HUES64 (cell line): ENCODE measurements around the gene SYT11.
"Not testable (repeated sequence)": the region's sequence is repeated elsewhere in the genome, so short reads cannot be mapped to it uniquely, and the experiment has no call there.

ENCODE experiments used
- H3K27ac ChIP-seq: 2 replicates; pipeline ENCODE4 v1.7.0; 2013; ENCODE audit warnings: low read depth, low read length, inconsistent platforms
- H3K27me3 ChIP-seq: 2 replicates; pipeline ENCODE4 v1.6.1; 2013; ENCODE audit warnings: mild to moderate bottlenecking, low read length; ENCODE audit not compliant: insufficient read depth
- H3K36me3 ChIP-seq: 2 replicates; pipeline ENCODE4 v1.6.1; 2013; ENCODE audit warnings: mild to moderate bottlenecking, low read length; ENCODE audit not compliant: insufficient read depth
- H3K4me1 ChIP-seq: 2 replicates; pipeline ENCODE4 v1.6.1; 2013; ENCODE audit warnings: mild to moderate bottlenecking, low read length, moderate library complexity; ENCODE audit not compliant: insufficient read depth
- H3K4me3 ChIP-seq: 2 replicates; pipeline ENCODE4 v1.5.1; 2013; ENCODE audit warnings: mild to moderate bottlenecking, low read length, moderate library complexity
- H3K9ac ChIP-seq: 2 replicates; pipeline ENCODE4 v1.6.1; 2013; ENCODE audit warnings: mild to moderate bottlenecking, low read depth, low read length
- H3K9me3 ChIP-seq: 2 replicates; pipeline ENCODE4 v1.6.1; 2013; ENCODE audit warnings: low read depth, low read length; ENCODE audit not compliant: insufficient read depth
- WGBS: fragments of 150-250, 120-280 bp; methylation state at CpG from one replicate; pipeline ENCODE4 v1.1.7; 2013; ENCODE audit warnings: missing lambda C conversion rate; 5-methylcytosine and 5-hydroxymethylcytosine counted together

The SYT11 gene

DNA sequence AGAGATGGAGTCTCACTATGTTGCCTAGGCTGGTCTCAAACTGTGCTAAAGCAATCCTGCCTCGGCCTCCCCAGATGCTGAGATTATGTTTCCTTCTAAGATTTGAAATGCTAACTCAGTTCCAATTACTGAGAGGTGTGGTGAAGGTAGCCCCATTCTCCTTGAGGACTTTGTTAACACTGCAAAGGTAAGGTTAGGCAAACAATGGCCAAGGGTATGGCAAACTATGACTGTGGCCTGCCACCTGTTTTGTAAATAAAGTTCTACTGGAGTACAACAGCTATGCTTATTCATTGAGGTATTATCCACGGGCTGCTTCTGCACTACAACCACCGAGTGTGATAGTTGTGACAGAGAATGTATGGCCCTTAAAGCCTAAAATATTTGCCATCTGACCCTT lies 61.4 kb downstream of the SYT11 start:
- H3K4me3 ChIP-seq, result no peak overlapping the region
- WGBS, result 95% methylated on average over 3 of the region's 3 CpGs
- no peak overlapping the region for H3K27ac ChIP-seq
- peaks cover 96% of the 10 kb centered on the region for H3K36me3 ChIP-seq
- no peaks in the 10 kb centered on the region for H3K4me1 ChIP-seq
- H3K9ac ChIP-seq, result no peak overlapping the region
- H3K9me3 ChIP-seq, result no peaks in the 10 kb centered on the region
- H3K27me3 ChIP-seq, result no peaks in the 10 kb centered on the region

DNA sequence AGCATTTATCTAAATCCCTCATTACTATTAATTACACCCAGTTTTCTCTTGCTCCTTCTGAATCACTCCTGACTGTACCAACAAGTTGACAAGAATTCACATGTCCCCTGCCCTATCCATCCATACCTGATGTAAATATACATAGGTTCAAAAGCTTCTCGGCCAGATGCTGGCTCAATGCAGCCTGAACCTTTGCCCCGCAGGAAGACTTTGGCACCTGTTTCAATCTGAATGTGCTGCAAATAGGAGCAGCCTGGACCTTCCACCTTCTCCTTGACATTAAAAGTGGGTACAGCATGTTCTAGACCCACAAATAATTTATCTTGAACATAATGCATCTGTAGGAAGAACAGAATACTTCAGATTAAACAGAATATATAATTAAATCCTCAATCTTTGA lies 66.1 kb downstream of the SYT11 start:
- peaks cover 95% of the 10 kb centered on the region for H3K36me3 ChIP-seq
- 99% methylated on average over 2 of the region's 2 CpGs for WGBS

DNA sequence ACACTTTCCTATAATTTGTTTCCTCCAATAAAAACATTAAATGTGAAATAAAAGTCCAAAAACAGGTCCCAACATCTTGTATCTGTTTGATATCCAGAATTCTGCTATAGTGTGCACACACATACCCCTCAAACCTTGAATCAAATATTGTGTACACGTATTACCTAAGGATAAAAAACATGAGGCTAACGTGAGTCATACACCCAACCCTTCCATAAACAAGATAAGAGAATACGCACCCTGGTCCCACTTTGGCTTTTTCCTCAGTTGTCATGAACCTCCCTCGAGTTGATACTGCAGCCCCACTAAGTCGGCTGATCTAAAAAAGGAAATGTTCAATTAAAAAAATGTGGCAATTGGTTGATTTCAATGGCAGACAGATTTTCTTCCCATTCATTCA lies 69.7 kb downstream of the SYT11 start:
- Histone ChIP-seq H3K9me3 (no peaks in the 10 kb centered on the region), H3K9ac (no peak overlapping the region), H3K4me3 (no peak overlapping the region), H3K4me1 (peaks cover 16% of the 10 kb centered on the region; the same call in 1 of the 2 replicates), H3K27ac (no peak overlapping the region), H3K36me3 (peaks cover 93% of the 10 kb centered on the region), H3K27me3 (no peaks in the 10 kb centered on the region)
- whole genome bisulfite sequencing, result 96% methylated on average over 5 of the region's 5 CpGs

More for the DNA sequence above, 66.1 kb downstream of the SYT11 start:
- Histone ChIP-seq H3K9me3 (no peaks in the 10 kb centered on the region), H3K9ac (no peak overlapping the region), H3K27me3 (no peaks in the 10 kb centered on the region), H3K4me1 (no peaks in the 10 kb centered on the region), H3K4me3 (no peak overlapping the region), H3K27ac (no peak overlapping the region)

DNA sequence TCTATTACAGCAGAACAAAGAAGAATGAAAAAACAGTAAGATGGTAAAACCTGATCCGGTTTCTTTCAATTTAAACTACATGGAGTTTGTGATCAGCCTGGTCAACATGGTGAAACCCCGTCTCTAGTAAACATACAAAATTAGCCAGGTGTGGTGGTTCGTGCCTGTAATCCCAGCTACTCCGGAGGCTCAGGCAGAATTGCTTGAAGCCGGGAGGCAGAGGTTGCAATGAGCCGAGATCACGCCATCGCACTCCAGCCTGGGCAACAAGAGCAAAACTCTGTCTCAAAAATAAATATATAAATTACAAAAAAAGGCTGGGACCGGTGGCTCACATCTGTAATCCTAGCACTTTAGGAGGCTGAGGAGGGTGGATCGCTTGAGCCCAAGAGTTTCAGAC lies 71.4 kb downstream of the SYT11 start:
- H3K4me3 ChIP-seq, H3K9me3 ChIP-seq, H3K27me3 ChIP-seq, H3K9ac ChIP-seq, H3K27ac ChIP-seq: not testable (repeated sequence)
- Histone ChIP-seq H3K36me3 (peaks cover 78% of the 10 kb centered on the region), H3K4me1 (peaks cover 19% of the 10 kb centered on the region; the same call in 1 of the 2 replicates)
- WGBS, result 96% methylated on average over 10 of the region's 10 CpGs

DNA sequence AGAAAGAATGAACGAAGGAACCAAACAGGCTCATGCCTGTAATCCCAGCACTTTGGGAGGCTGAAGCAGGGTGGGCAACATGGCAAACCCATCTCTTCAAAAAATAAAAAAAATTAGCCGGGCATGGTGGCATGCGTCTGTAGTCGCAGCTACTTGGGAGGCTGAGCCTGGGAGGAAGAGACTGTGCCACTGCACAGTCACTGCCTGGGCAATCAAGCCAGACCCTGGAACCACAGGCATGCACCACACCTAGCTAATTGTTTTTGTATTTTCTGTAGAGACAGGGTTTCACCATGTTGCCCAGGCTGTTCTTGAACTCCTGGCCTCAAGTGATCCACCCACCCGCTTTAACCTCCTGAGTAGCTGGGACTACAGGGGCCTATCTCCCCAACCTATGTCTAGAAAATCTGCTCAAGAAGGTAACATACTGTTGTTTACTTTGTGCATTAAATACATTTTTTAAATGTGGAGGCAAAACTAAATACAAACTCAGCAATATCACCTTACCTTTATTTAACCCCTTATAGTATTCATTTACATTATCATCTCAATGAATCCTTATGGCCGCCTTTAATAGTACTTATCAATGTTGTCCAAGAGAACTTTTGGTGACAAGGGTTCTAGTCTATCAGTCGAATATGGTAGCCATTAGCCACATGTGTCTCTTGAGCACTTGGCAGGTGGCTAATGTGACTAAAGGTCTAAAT lies 72.1 kb downstream of the SYT11 start:
- Histone ChIP-seq H3K36me3 (peaks cover 70% of the 10 kb centered on the region), H3K4me1 (peaks cover 19% of the 10 kb centered on the region; the same call in 1 of the 2 replicates), H3K27me3 (no peaks in the 10 kb centered on the region), H3K4me3 (peak overlapping the region; percentile 92; the same call in 1 of the 2 replicates), H3K9me3 (no peaks in the 10 kb centered on the region), H3K9ac (peak overlapping the region; percentile 3; the same call in 1 of the 2 replicates), H3K27ac (no peak overlapping the region)
- 93% methylated on average over 7 of the region's 7 CpGs for WGBS

DNA sequence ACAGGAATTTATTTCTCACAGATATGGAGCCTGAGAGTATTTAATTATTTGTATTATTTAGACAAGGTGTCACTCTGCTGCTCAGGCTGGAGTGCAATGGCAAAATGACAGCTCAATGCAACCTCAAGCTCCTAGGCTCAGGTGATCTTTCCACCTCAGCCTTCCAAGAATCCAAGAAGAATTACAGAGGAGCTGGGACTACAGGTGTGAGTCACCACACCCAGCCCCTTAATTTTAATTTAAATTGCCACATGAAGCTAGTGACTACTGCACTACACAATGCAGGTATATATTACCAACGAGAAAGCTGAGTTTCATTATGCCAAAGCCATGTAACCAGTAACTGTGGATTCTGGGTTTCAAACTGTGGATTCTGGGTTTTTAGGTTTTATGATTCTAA lies 72.7 kb downstream of the SYT11 start:
- 90% methylated on average over 1 of the region's 1 CpG for WGBS
- no peaks in the 10 kb centered on the region for H3K27me3 ChIP-seq
- no peaks in the 10 kb centered on the region for H3K9me3 ChIP-seq
- H3K36me3 ChIP-seq, result peaks cover 64% of the 10 kb centered on the region
- peak overlapping the region; percentile 92; the same call in 1 of the 2 replicates for H3K4me3 ChIP-seq
- no peak overlapping the region for H3K27ac ChIP-seq
- H3K9ac ChIP-seq, result peak overlapping the region; percentile 3
- H3K4me1 ChIP-seq, result peaks cover 19% of the 10 kb centered on the region; the same call in 1 of the 2 replicates

DNA sequence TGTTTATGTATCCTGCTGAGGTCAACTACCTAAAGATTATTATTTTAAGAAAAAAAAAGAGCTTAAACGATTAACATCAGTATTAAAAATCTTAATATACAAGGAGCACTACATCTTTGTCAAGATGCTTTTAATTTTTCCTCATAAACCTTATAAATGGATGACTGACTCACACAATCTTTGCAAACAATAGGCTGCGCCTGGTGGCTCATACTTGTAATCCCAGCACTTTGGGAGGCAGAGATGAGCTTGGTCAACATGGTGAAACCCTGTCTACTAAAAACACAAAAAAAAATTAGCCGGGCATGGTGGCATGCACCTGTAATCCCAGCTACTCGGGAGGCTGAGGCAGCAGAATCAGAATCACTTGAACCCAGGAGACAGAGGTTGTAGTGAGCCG lies 73.1 kb downstream of the SYT11 start:
- Histone ChIP-seq H3K9ac (no peak overlapping the region), H3K27me3 (no peaks in the 10 kb centered on the region), H3K9me3 (no peaks in the 10 kb centered on the region), H3K4me3 (peak overlapping the region; percentile 92; the same call in 1 of the 2 replicates), H3K36me3 (peaks cover 60% of the 10 kb centered on the region), H3K27ac (no peak overlapping the region), H3K4me1 (peaks cover 19% of the 10 kb centered on the region; the same call in 1 of the 2 replicates)
- 96% methylated on average over 5 of the region's 5 CpGs for WGBS

DNA sequence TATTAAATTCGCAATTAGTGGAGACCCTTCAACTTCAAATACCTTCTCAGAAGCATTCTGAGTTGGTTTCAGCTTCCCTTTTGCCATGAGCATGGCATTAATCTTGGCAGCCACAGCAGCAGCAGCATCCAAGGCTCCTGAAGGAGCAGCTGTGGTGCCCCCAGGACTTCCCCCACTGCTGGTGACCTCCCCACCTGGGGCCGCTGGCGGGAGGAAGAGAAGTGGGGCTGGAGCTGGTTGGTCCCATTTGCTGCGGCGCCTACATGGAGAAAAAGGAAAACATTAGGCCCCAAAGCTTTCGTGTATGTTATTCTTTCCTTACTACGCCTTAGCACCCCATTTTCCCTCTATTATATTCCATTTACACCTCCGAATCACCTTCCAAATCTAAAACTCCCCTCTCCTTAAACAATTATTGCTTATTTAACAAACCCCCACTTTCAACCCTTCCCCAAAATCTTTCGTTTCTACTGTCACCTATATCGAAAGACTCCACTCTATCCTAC lies 74.3 kb downstream of the SYT11 start:
- H3K4me1 ChIP-seq, result peaks cover 19% of the 10 kb centered on the region; the same call in 1 of the 2 replicates
- H3K9me3 ChIP-seq, result no peaks in the 10 kb centered on the region
- peak overlapping the region; percentile 92 for H3K4me3 ChIP-seq
- peak overlapping the region; percentile 70 for H3K27ac ChIP-seq
- H3K27me3 ChIP-seq, result no peaks in the 10 kb centered on the region
- peak overlapping the region; percentile 95 for H3K9ac ChIP-seq
- 5% methylated on average over 10 of the region's 10 CpGs for WGBS
- peaks cover 49% of the 10 kb centered on the region for H3K36me3 ChIP-seq

DNA sequence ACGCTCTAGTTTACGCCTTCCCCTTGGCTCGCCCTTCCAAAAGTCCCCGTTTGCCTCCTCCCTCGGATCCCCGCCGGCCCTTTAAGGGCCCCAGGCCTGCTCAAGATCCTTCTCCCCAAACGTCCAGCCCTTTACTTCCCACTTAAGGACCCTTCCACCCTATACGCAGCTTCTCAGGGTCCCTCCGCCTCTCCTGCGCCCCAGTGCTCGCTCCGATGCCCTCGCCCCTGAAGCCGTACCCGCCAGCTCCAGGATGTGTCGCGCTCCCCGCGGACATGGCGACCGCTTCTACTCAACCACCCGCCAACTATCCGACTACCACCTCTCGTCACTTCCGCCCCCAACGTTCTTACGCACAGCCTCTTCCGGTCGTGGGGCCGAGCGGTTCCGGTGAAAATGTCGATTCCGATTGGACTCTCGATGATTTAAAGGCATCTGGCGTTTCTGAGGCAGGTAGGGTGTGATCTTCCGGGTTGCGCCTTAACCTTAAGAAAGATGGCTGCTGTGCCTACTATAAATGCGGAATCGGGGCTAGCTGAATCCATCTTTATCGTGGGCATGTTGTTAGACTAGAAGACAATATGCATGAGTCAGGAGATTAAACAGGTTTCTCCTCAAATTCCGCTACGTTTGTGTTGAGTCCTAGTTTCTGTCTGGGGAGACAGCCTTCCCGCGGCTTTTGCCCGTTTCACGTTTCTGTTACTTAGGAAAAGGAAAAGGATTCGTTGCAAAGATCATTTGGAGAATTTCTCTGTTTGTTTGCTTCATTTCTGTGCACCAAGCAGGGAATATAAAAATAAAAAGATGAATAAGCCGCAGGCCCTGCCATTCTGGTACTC lies 74.9 kb downstream of the SYT11 start, which contains the start of gene KHDC4:
TSS of gene KHDC4 (minus strand) at position 317 of the 839 bp plus-strand sequence. CDS start at position 277, 40 bp downstream.
- Histone ChIP-seq H3K9ac (peak within 1 kb of the TSS; percentile 95), H3K27ac (peak within 1 kb of the TSS; percentile 88), H3K27me3 (no peaks in the 10 kb centered on the region), H3K36me3 (peaks cover 42% of the 10 kb centered on the region), H3K9me3 (no peaks in the 10 kb centered on the region), H3K4me3 (peak within 1 kb of the TSS; percentile 92), H3K4me1 (peaks cover 19% of the 10 kb centered on the region; the same call in 1 of the 2 replicates)
- 2% methylated on average over 50 of the region's 50 CpGs for WGBS
